ENCODE results near the gene MPC1. TPM values are rescaled to one million over a fixed set of nuclear protein-coding genes. Genes with fewer than 3 reads are reported as not detected.

Gene MPC1
- total and polyA plus RNA-seq, 2 donors from 2014 or later = 74.1 to 313 TPM

- DNase-seq = no peak
- Histone ChIP-seq H3K9me3 (ENCODE audit: control insufficient read depth in 2 of 3, insufficient read depth in 1 of 3, low read length in 3 of 3) (no peaks in the 10 kb centered on the region), H3K27ac (ENCODE audit: low read depth in 2 of 2, low read length in 2 of 2) (no peak overlapping the region), H3K9ac (ENCODE audit: low read length in 3 of 3) (no peak overlapping the region), H3K4me3 (ENCODE audit: low read length in 3 of 3) (no peak overlapping the region), H3K27me3 (ENCODE audit: control insufficient read depth, insufficient read depth, low read length) (no peaks in the 10 kb centered on the region), H3K36me3 (ENCODE audit: control insufficient read depth in 2 of 3, insufficient read depth in 3 of 3, low read length in 3 of 3) (no peaks in the 10 kb centered on the region), H3K4me1 (ENCODE audit: control insufficient read depth in 2 of 3, insufficient read depth in 2 of 3, low read depth in 1 of 3, low read length in 3 of 3) (peaks cover 0 to 5% (median 4%) of the 10 kb centered on the region in 3 donors)
- FAIRE-seq = no peak
- TF ChIP-seq CTCF (IDR thresholded peaks at IDR 0.05; ENCODE audit: borderline replicate concordance, extremely low read depth, insufficient read depth) = no peak
- intact Hi-C loops (cut with DNase I) = no loop called here
Measured at GRCh38 chr6:166398348-166398747, 15.6 kb upstream of the MPC1 start.

GRCh38 chr6:166397849-166398248, 15.1 kb upstream of the MPC1 start:
- Histone ChIP-seq H3K9me3 (ENCODE audit: control insufficient read depth in 2 of 3, insufficient read depth in 1 of 3, low read length in 3 of 3) (no peaks in the 10 kb centered on the region), H3K36me3 (ENCODE audit: control insufficient read depth in 2 of 3, insufficient read depth in 3 of 3, low read length in 3 of 3) (no peaks in the 10 kb centered on the region), H3K27ac (ENCODE audit: low read depth in 2 of 2, low read length in 2 of 2) (no peak overlapping the region), H3K9ac (ENCODE audit: low read length in 3 of 3) (no peak overlapping the region), H3K4me1 (ENCODE audit: control insufficient read depth in 2 of 3, insufficient read depth in 2 of 3, low read depth in 1 of 3, low read length in 3 of 3) (peaks cover 0 to 5% (median 4%) of the 10 kb centered on the region in 3 donors), H3K4me3 (ENCODE audit: low read length in 3 of 3) (no peak overlapping the region), H3K27me3 (ENCODE audit: control insufficient read depth, insufficient read depth, low read length) (no peaks in the 10 kb centered on the region)
- FAIRE-seq (no peak), DNase-seq (no peak)
- intact Hi-C loops (cut with DNase I) = no loop called here
- TF ChIP-seq CTCF (IDR thresholded peaks at IDR 0.05; ENCODE audit: borderline replicate concordance, extremely low read depth, insufficient read depth) = no peak

- Histone ChIP-seq H3K27me3 (ENCODE audit: control insufficient read depth, insufficient read depth, low read length) (no peaks in the 10 kb centered on the region), H3K9ac (ENCODE audit: low read length in 3 of 3) (no peak overlapping the region), H3K4me3 (ENCODE audit: low read length in 3 of 3) (no peak overlapping the region), H3K9me3 (ENCODE audit: control insufficient read depth in 2 of 3, insufficient read depth in 1 of 3, low read length in 3 of 3) (no peaks in the 10 kb centered on the region), H3K4me1 (ENCODE audit: control insufficient read depth in 2 of 3, insufficient read depth in 2 of 3, low read depth in 1 of 3, low read length in 3 of 3) (peaks cover 0 to 5% (median 4%) of the 10 kb centered on the region in 3 donors), H3K27ac (ENCODE audit: low read depth in 2 of 2, low read length in 2 of 2) (no peak overlapping the region), H3K36me3 (ENCODE audit: control insufficient read depth in 2 of 3, insufficient read depth in 3 of 3, low read length in 3 of 3) (no peaks in the 10 kb centered on the region)
- TF ChIP-seq CTCF (IDR thresholded peaks at IDR 0.05; ENCODE audit: borderline replicate concordance, extremely low read depth, insufficient read depth) = no peak
- DNase-seq (no peak), FAIRE-seq (no peak)
- intact Hi-C loops (cut with DNase I) = no loop called here
Measured at GRCh38 chr6:166395778-166396177, 13.0 kb upstream of the MPC1 start.

GRCh38 chr6:166395351-166395750, 12.6 kb upstream of the MPC1 start:
- Histone ChIP-seq H3K9ac (ENCODE audit: low read length in 3 of 3) (no peak overlapping the region), H3K36me3 (ENCODE audit: control insufficient read depth in 2 of 3, insufficient read depth in 3 of 3, low read length in 3 of 3) (no peaks in the 10 kb centered on the region), H3K4me3 (ENCODE audit: low read length in 3 of 3) (no peak overlapping the region), H3K9me3 (ENCODE audit: control insufficient read depth in 2 of 3, insufficient read depth in 1 of 3, low read length in 3 of 3) (no peaks in the 10 kb centered on the region), H3K27ac (ENCODE audit: low read depth in 2 of 2, low read length in 2 of 2) (no peak overlapping the region), H3K4me1 (ENCODE audit: control insufficient read depth in 2 of 3, insufficient read depth in 2 of 3, low read depth in 1 of 3, low read length in 3 of 3) (peaks cover 0 to 4% (median 3%) of the 10 kb centered on the region in 3 donors), H3K27me3 (ENCODE audit: control insufficient read depth, insufficient read depth, low read length) (no peaks in the 10 kb centered on the region)
- no peak for TF ChIP-seq CTCF (IDR thresholded peaks at IDR 0.05; ENCODE audit: borderline replicate concordance, extremely low read depth, insufficient read depth)
- FAIRE-seq (no peak), DNase-seq (no peak)
- intact Hi-C loops (cut with DNase I) = no loop called here

All from kidney (tissue), 14 donors.